ENCODE measurements around the gene ZBTB11. TPM values are rescaled to one million over a fixed set of nuclear protein-coding genes. Genes with fewer than 3 reads are reported as not detected.
"Not testable (repeated sequence)": the region's sequence is repeated elsewhere in the genome, so short reads cannot be mapped to it uniquely, and the experiment has no call there.

Gene ZBTB11
- total and polyA plus RNA-seq, 2 experiments from 2014 or later: 8.7 to 21.4 TPM

GRCh38 chr3:101701696-101702634, 25.0 kb upstream of the ZBTB11 start:
- H3F3A ChIP-seq (ENCODE audit: insufficient read depth): no peaks in the 10 kb centered on the region
- H3K27ac ChIP-seq: no peak overlapping the region
- WGBS, 2 experiments (ENCODE audit: low coverage in 1 of 2, low lambda C conversion rate in 2 of 2, missing lambda C conversion rate in 2 of 2): 81 to 86% methylated on average over 7 of the region's 7 CpGs
- no peaks in the 10 kb centered on the region for H3K9me3 ChIP-seq (ENCODE audit: low read depth)
- no peak for DNase-seq
- no peaks in the 10 kb centered on the region for H3K36me3 ChIP-seq (ENCODE audit: low read depth)
- in situ Hi-C loops (cut with MboI): no loop called here
- no peak overlapping the region for H3K9ac ChIP-seq
- no peaks in the 10 kb centered on the region for H3K9me2 ChIP-seq (ENCODE audit: insufficient read depth)
- no peak overlapping the region for H3K4me3 ChIP-seq
- H3K79me2 ChIP-seq (ENCODE audit: insufficient read depth): no peaks in the 10 kb centered on the region
- H2AFZ ChIP-seq: no peak overlapping the region
- no peaks in the 10 kb centered on the region for H3K27me3 ChIP-seq (replicated peaks; ENCODE audit: insufficient read depth)
- TF ChIP-seq EZH2 (IDR thresholded peaks at IDR 0.05; ENCODE audit: insufficient read depth, poor library complexity, severe bottlenecking): no peak
- no peak for TF ChIP-seq EZH2phosphoT487 (IDR thresholded peaks at IDR 0.05; ENCODE audit: insufficient read depth, low read depth)
- no peaks in the 10 kb centered on the region for H4K20me1 ChIP-seq (ENCODE audit: insufficient read depth)
- no peaks in the 10 kb centered on the region for H3K4me1 ChIP-seq (ENCODE audit: insufficient read depth)
- H3K4me2 ChIP-seq (ENCODE audit: unreplicated experiment): no peak overlapping the region

GRCh38 chr3:101695779-101696372, 18.9 kb upstream of the ZBTB11 start:
- peak; percentile 62 for DNase-seq
- WGBS, 2 experiments (ENCODE audit: low coverage in 1 of 2, low lambda C conversion rate in 2 of 2, missing lambda C conversion rate in 2 of 2): 26 to 27% methylated on average over 10 of the region's 10 CpGs

GRCh38 chr3:101694836-101695235, 17.9 kb upstream of the ZBTB11 start:
- H3K27me3 ChIP-seq (replicated peaks; ENCODE audit: insufficient read depth); H3F3A ChIP-seq (ENCODE audit: insufficient read depth); H4K20me1 ChIP-seq (ENCODE audit: insufficient read depth); H3K27ac ChIP-seq; H3K9me2 ChIP-seq (ENCODE audit: insufficient read depth); H3K79me2 ChIP-seq (ENCODE audit: insufficient read depth); in situ Hi-C loops (cut with MboI); DNase-seq; H3K4me1 ChIP-seq (ENCODE audit: insufficient read depth); H2AFZ ChIP-seq; H3K36me3 ChIP-seq (ENCODE audit: low read depth); H3K4me2 ChIP-seq (ENCODE audit: unreplicated experiment); H3K4me3 ChIP-seq; H3K9ac ChIP-seq; H3K9me3 ChIP-seq (ENCODE audit: low read depth): not testable (repeated sequence)
- 72 to 77% methylated on average over 4 of the region's 4 CpGs for WGBS, 2 experiments (ENCODE audit: low coverage in 1 of 2, low lambda C conversion rate in 2 of 2, missing lambda C conversion rate in 2 of 2)

More at GRCh38 chr3:101695779-101696372, 18.9 kb upstream of the ZBTB11 start:
- no peak overlapping the region; the same call in 1 of the 2 replicates for H2AFZ ChIP-seq
- no peaks in the 10 kb centered on the region for H3K9me3 ChIP-seq (ENCODE audit: low read depth)
- H3K79me2 ChIP-seq (ENCODE audit: insufficient read depth): no peaks in the 10 kb centered on the region
- H3K9me2 ChIP-seq (ENCODE audit: insufficient read depth): no peaks in the 10 kb centered on the region
- H3K27me3 ChIP-seq (replicated peaks; ENCODE audit: insufficient read depth): no peaks in the 10 kb centered on the region
- H4K20me1 ChIP-seq (ENCODE audit: insufficient read depth): no peaks in the 10 kb centered on the region
- H3K4me1 ChIP-seq (ENCODE audit: insufficient read depth): no peaks in the 10 kb centered on the region
- H3K27ac ChIP-seq: no peak overlapping the region
- in situ Hi-C loops (cut with MboI): no loop called here
- TF ChIP-seq EZH2 (IDR thresholded peaks at IDR 0.05; ENCODE audit: insufficient read depth, poor library complexity, severe bottlenecking): no peak
- no peak overlapping the region for H3K4me3 ChIP-seq
- H3K9ac ChIP-seq: no peak overlapping the region
- no peak overlapping the region for H3K4me2 ChIP-seq (ENCODE audit: unreplicated experiment)
- H3K36me3 ChIP-seq (ENCODE audit: low read depth): no peaks in the 10 kb centered on the region
- H3F3A ChIP-seq (ENCODE audit: insufficient read depth): no peaks in the 10 kb centered on the region

GRCh38 chr3:101693540-101693939, 16.6 kb upstream of the ZBTB11 start:
- H3K27ac ChIP-seq; H3K27me3 ChIP-seq (replicated peaks; ENCODE audit: insufficient read depth); H3F3A ChIP-seq (ENCODE audit: insufficient read depth); H3K79me2 ChIP-seq (ENCODE audit: insufficient read depth); H3K9me3 ChIP-seq (ENCODE audit: low read depth); H3K4me3 ChIP-seq; H3K4me1 ChIP-seq (ENCODE audit: insufficient read depth); H2AFZ ChIP-seq; H3K36me3 ChIP-seq (ENCODE audit: low read depth); H3K9ac ChIP-seq; H4K20me1 ChIP-seq (ENCODE audit: insufficient read depth); H3K4me2 ChIP-seq (ENCODE audit: unreplicated experiment); H3K9me2 ChIP-seq (ENCODE audit: insufficient read depth); in situ Hi-C loops (cut with MboI): not testable (repeated sequence)
- 36 to 45% methylated on average over 13 of the region's 13 CpGs for WGBS, 2 experiments (ENCODE audit: low coverage in 1 of 2, low lambda C conversion rate in 2 of 2, missing lambda C conversion rate in 2 of 2)
- peak; percentile 75 for DNase-seq

- DNase-seq; H3K27me3 ChIP-seq (replicated peaks; ENCODE audit: insufficient read depth); H3K79me2 ChIP-seq (ENCODE audit: insufficient read depth); H3K9me2 ChIP-seq (ENCODE audit: insufficient read depth); H3K4me2 ChIP-seq (ENCODE audit: unreplicated experiment); H3K4me1 ChIP-seq (ENCODE audit: insufficient read depth); in situ Hi-C loops (cut with MboI); H3K9ac ChIP-seq; H3F3A ChIP-seq (ENCODE audit: insufficient read depth); H3K9me3 ChIP-seq (ENCODE audit: low read depth); H3K27ac ChIP-seq; H3K4me3 ChIP-seq; H4K20me1 ChIP-seq (ENCODE audit: insufficient read depth); H3K36me3 ChIP-seq (ENCODE audit: low read depth); H2AFZ ChIP-seq: not testable (repeated sequence)
- WGBS, 2 experiments (ENCODE audit: low coverage in 1 of 2, low lambda C conversion rate in 2 of 2, missing lambda C conversion rate in 2 of 2): 75 to 77% methylated on average over 14 of the region's 15 CpGs
Observed at GRCh38 chr3:101691685-101692671, 15.0 kb upstream of the ZBTB11 start.
